Natural killer cell (primary cell): ENCODE data around the gene MON2. TPM values are rescaled to one million over a fixed set of nuclear protein-coding genes. Genes with fewer than 3 reads are reported as not detected.

Source experiments
- ATAC-seq, 3 donors: fragments of 150-1000 bp in 2 of 3; fragments of 200-7000 bp in 1 of 3; cut with Tn5 transposase; 1 replicate in 1 of 3; 2 replicates in 2 of 3; pipeline ENCODE4 v1.10.0; 2021; ENCODE audit warnings: mild to moderate bottlenecking in 2 of 3, moderate library complexity in 2 of 3
- DNase-seq, 2 donors: peaks; one replicate each; pipeline versions ENCODE4 v3.0.0 to v3.0.0-alpha.2; 2013 to 2021; ENCODE audit warnings: mixed read lengths in 1 of 2
- H3K27ac ChIP-seq: one replicate; pipeline ENCODE4 v1.5.1; 2013; ENCODE audit warnings: mild to moderate bottlenecking, low read length
- H3K27me3 ChIP-seq: one replicate; pipeline ENCODE4 v1.6.1; 2013; ENCODE audit warnings: low read length; ENCODE audit not compliant: control insufficient read depth, insufficient read depth
- H3K36me3 ChIP-seq: one replicate; pipeline ENCODE4 v1.6.1; 2013; ENCODE audit warnings: low read length; ENCODE audit not compliant: control insufficient read depth, insufficient read depth
- H3K4me1 ChIP-seq: one replicate; pipeline ENCODE4 v1.6.1; 2013; ENCODE audit warnings: low read length; ENCODE audit not compliant: control insufficient read depth, insufficient read depth
- H3K4me3 ChIP-seq: one replicate; pipeline ENCODE4 v1.5.1; 2013; ENCODE audit warnings: low read length
- H3K9me3 ChIP-seq: one replicate; pipeline ENCODE4 v1.6.1; 2013; ENCODE audit warnings: low read length; ENCODE audit not compliant: control insufficient read depth, insufficient read depth
- H3K27ac Mint-ChIP-seq, 2 donors: one replicate each; pipeline ENCODE4 v1.8.0; 2022; ENCODE audit warnings: mild to moderate bottlenecking in 2 of 2, mixed read lengths in 2 of 2, moderate library complexity in 1 of 2
- H3K27me3 Mint-ChIP-seq, 2 donors: one replicate each; pipeline ENCODE4 v1.8.0; 2022; ENCODE audit warnings: low read depth in 2 of 2, mixed read lengths in 2 of 2
- H3K36me3 Mint-ChIP-seq: one replicate; pipeline ENCODE4 v1.8.0; 2022; ENCODE audit warnings: mixed read lengths
- H3K4me1 Mint-ChIP-seq, 2 donors: one replicate each; pipeline ENCODE4 v1.8.0; 2022; ENCODE audit warnings: mixed read lengths in 2 of 2
- H3K4me3 Mint-ChIP-seq: one replicate; pipeline ENCODE4 v1.8.0; 2022; ENCODE audit warnings: mild to moderate bottlenecking, moderate library complexity, mixed read lengths
- H3K9me3 Mint-ChIP-seq, 2 donors: one replicate each; pipeline ENCODE4 v1.8.0; 2022; ENCODE audit warnings: mixed read lengths in 2 of 2
- WGBS: methylation state at CpG from one replicate; pipeline ENCODE4 v1.1.7; 2013; ENCODE audit warnings: missing lambda C conversion rate; ENCODE audit not compliant: insufficient coverage; 5-methylcytosine and 5-hydroxymethylcytosine counted together
- intact Hi-C: fragments of 100-400 bp; cut with micrococcal nuclease; formaldehyde crosslinking; loops from one replicate; pipeline ENCODE4 v1.14.2; 2022
- total RNA-seq, 4 donors: library from RNA; stranded (reverse); fragments of 120-200 nt in 1 of 4; gene quantifications; one replicate each; pipeline versions ENCODE4 v1.2.3 to v1.2.4, GENCODE V29; 2013 to 2022
- TF ChIP-seq, protein P1 (sequence below): fragments of 200-600 bp; IDR thresholded peaks from one replicate; pipeline ENCODE4 v1.8.0; 2022; ENCODE audit warnings: antibody characterized with exemption

The MON2 gene
- total RNA-seq, 3 donors from 2014 or later (not counting 1 experiment from before 2014, with no cell fraction given), result 80.0 to 100 (median 86.7) TPM

DNA sequence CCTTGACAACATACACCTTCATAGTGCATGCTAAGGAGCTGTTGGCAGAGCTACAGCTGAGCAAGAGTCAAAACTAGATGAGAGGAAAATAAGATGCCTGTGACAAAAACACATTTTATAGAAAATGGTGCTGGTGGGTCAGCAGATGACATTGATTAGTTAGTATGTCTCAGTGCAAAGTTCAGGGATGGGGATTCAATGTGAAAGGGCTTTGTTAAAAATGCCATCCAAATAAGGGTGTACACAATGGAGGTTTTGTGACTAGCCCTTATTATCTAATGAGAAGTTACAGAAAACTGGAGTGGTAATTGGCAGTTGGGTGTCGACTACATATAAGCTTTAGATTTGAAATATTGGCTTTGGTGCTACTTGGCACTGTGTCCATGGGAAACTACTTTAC, 169.0 kb downstream of the MON2 start:
- WGBS, result 100% methylated on average over 1 of the region's 1 CpG
- Histone ChIP-seq H3K4me1 (peaks cover 14% of the 10 kb centered on the region), H3K27me3 (peaks cover 36% of the 10 kb centered on the region), H3K9me3 (no peaks in the 10 kb centered on the region), H3K36me3 (no peaks in the 10 kb centered on the region), H3K4me3 (no peak overlapping the region), H3K27ac (no peak overlapping the region)
- no peak overlapping the region for H3K4me3 Mint-ChIP-seq
- H3K4me1 Mint-ChIP-seq, result peaks cover 11 to 17% of the 10 kb centered on the region in 2 donors
- H3K27me3 Mint-ChIP-seq, result peaks cover 30 to 44% of the 10 kb centered on the region in 2 donors
- ATAC-seq (no peak), DNase-seq (no peak)
- TF ChIP-seq, protein P1, sequence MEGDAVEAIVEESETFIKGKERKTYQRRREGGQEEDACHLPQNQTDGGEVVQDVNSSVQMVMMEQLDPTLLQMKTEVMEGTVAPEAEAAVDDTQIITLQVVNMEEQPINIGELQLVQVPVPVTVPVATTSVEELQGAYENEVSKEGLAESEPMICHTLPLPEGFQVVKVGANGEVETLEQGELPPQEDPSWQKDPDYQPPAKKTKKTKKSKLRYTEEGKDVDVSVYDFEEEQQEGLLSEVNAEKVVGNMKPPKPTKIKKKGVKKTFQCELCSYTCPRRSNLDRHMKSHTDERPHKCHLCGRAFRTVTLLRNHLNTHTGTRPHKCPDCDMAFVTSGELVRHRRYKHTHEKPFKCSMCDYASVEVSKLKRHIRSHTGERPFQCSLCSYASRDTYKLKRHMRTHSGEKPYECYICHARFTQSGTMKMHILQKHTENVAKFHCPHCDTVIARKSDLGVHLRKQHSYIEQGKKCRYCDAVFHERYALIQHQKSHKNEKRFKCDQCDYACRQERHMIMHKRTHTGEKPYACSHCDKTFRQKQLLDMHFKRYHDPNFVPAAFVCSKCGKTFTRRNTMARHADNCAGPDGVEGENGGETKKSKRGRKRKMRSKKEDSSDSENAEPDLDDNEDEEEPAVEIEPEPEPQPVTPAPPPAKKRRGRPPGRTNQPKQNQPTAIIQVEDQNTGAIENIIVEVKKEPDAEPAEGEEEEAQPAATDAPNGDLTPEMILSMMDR, result no peak
- intact Hi-C loops, result no loop called here
- no peak overlapping the region for H3K27ac Mint-ChIP-seq
- H3K36me3 Mint-ChIP-seq, result no peaks in the 10 kb centered on the region
- no peaks in the 10 kb centered on the region for H3K9me3 Mint-ChIP-seq

DNA sequence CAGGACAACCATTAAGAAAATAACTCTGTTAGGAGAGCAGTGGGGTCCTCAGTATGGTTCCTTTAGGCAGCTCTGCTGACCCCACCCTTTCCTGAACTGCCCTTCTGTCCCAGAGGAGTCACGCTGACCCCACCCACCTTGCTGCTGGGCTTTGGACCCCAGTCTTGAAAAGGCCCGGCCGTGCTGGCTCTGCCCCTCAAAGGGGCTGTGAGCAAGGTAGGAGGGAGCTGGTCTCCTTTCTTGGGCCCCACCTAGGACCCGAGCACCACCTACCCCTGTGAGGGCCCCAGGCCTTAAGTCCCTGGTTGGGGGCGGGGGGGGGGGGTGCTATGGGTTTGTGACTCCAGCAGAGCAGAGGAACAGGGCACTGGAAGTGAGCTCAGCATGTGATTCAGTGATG, 171.1 kb downstream of the MON2 start:
- Mint-ChIP-seq H3K4me1 (peaks cover 7 to 9% of the 10 kb centered on the region in 2 donors), H3K27ac (no peak overlapping the region), H3K9me3 (no peaks in the 10 kb centered on the region), H3K4me3 (no peak overlapping the region), H3K27me3 (peaks cover 14 to 25% of the 10 kb centered on the region in 2 donors), H3K36me3 (no peaks in the 10 kb centered on the region)
- DNase-seq (no peak), ATAC-seq (no peak)
- no peaks in the 10 kb centered on the region for H3K9me3 ChIP-seq
- TF ChIP-seq, protein P1, result no peak
- H3K27me3 ChIP-seq, result peaks cover 17% of the 10 kb centered on the region
- intact Hi-C loops, result no loop called here
- 95% methylated on average over 5 of the region's 5 CpGs for WGBS
- H3K36me3 ChIP-seq, result no peaks in the 10 kb centered on the region
- H3K4me3 ChIP-seq, result no peak overlapping the region
- H3K27ac ChIP-seq, result no peak overlapping the region
- peaks cover 4% of the 10 kb centered on the region for H3K4me1 ChIP-seq

DNA sequence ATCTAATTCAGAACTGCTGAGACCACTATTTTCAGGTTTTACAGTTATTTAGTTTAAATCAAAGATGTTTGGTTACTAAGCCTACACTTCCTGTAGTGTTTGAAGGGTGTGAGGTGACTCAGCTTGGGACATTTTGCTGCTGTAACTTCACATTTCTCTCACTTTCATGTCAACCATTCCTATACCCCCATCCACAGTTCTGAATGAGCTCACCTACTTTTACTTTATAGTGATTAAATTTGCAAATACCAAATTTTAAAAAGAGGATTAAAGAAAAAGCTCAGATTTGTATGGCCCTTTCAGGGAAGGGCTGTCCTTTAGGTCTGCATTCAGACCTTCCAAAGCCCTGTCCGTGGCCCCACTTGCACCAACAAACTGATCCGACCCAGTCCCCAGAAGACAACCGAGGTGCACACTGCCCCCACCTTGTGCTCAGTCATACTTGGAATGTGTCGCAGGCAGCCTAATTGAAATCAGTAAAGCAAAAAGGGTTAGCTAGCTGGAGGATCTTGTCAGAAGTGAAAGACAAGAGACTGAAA, 174.4 kb downstream of the MON2 start:
- Histone ChIP-seq H3K4me3 (no peak overlapping the region), H3K27ac (no peak overlapping the region), H3K27me3 (peaks cover 2% of the 10 kb centered on the region), H3K4me1 (peaks cover 4% of the 10 kb centered on the region), H3K9me3 (no peaks in the 10 kb centered on the region), H3K36me3 (no peaks in the 10 kb centered on the region)
- H3K27ac Mint-ChIP-seq, result peak overlapping the region in 1 of 2 donors; percentile 84
- H3K9me3 Mint-ChIP-seq, result no peaks in the 10 kb centered on the region
- H3K4me3 Mint-ChIP-seq, result no peak overlapping the region
- TF ChIP-seq, protein P1, result no peak
- peak in 1 of 2 donors; percentile 56 for DNase-seq
- WGBS, result 59% methylated on average over 4 of the region's 4 CpGs
- H3K4me1 Mint-ChIP-seq, result peaks cover 7 to 8% of the 10 kb centered on the region in 2 donors
- H3K27me3 Mint-ChIP-seq, result peaks cover 0 to 4% of the 10 kb centered on the region in 2 donors
- H3K36me3 Mint-ChIP-seq, result no peaks in the 10 kb centered on the region
- intact Hi-C loops, result no loop called here
- peak; percentile 87 to 96 (median 93) for ATAC-seq

DNA sequence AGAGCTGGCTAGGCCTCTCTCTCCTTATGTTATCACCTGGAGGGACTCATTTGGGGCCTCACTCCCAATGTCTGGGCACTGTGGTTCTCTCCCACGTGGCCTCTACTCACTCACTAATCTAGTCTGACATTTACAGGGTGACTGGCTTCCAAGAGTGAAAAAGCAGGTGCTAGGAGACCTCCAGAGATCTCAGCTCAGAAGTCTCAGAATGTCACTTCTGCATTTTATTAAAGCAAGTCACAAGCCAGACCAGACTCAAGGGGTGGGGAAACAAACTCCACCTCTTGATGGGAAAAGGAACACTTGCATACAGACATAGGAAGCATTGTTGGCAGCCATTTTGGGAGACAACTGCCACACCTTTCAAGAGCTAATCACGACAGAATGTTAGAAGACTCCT, 175.9 kb downstream of the MON2 start:
- 67% methylated on average over 2 of the region's 2 CpGs for WGBS
- Mint-ChIP-seq H3K27ac (no peak overlapping the region), H3K27me3 (peaks cover 0 to 9% of the 10 kb centered on the region in 2 donors), H3K4me1 (peaks cover 7 to 8% of the 10 kb centered on the region in 2 donors), H3K9me3 (no peaks in the 10 kb centered on the region), H3K4me3 (no peak overlapping the region), H3K36me3 (no peaks in the 10 kb centered on the region)
- TF ChIP-seq, protein P1, result no peak
- no peak for DNase-seq
- Histone ChIP-seq H3K4me1 (peaks cover 4% of the 10 kb centered on the region), H3K9me3 (no peaks in the 10 kb centered on the region), H3K27me3 (no peaks in the 10 kb centered on the region), H3K4me3 (no peak overlapping the region), H3K27ac (no peak overlapping the region), H3K36me3 (no peaks in the 10 kb centered on the region)
- intact Hi-C loops, result no loop called here
- ATAC-seq, result no peak
